GM19193 (cell line): ENCODE data around the gene AFAP1.

Experiments used
- POLR2A ChIP-seq: IDR thresholded peaks from 4 replicates; pipeline ENCODE4 v1.6.1; 2011; ENCODE audit not compliant: insufficient read depth, insufficient read length; ENCODE audit errors: extremely low read depth

Gene AFAP1

GRCh38 chr4:7912826-7913225, 26.8 kb downstream of the AFAP1 start:
- no peak for TF ChIP-seq POLR2A

DNA sequence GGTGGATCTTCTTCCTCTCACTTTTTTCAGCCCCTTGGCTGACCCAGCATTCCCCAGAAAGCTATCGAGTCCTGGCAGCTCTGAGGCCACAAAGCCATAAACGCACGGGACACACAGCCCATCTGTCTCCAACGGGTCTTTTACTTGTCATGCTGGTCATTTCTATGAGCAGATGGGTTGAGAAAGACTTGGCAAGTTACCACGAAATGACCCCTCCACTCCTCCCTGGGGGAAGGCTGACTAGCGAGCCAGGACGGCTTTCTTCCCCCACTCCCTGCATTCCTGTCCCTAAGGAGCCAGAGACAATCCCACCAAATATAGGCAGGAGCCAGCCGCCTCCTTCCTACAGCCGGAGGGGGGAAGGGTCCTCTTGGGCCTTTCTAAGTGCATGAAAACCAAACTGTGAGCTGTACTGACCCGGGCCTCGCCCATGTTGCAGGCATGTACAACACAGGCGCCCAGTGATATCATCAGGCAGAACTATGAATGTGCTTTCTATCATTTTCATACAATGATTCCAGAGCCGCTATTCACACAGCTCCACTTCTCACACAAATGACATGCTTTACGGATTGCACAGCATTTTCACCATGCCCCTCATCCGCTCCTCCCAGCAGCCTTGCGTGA, 28.6 kb downstream of the AFAP1 start:
- no peak for TF ChIP-seq POLR2A

DNA sequence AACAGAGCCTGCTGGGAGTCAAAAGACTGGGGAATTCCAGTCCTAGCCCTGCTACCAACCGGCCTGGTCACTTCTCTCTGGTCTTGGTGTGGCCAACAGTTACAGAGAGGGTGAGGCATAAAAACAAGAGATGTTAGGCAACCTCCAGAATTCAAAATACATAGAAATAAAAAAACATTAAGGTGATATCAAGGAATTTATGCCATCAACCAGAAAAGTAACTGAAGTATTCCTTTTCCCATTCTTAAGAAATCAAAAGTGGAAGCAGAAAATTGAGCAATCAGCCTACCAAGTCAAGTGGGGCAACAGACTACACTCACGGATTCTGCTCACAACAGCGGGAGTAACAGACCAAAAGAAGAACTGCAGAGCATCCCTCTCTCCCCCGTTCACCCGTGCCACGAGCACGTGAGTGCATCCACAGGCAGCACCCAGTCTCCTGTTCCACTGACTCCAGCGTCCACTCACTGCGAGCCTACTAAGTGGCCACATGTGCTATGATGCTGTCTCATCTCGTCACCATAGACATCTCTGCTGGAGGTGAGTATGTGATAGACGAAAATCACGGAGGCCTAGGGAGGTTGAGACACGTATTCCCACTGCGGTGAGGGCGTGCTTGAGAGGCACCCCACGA, 29.3 kb downstream of the AFAP1 start:
- TF ChIP-seq POLR2A = no peak

- TF ChIP-seq POLR2A = no peak
Measured at GRCh38 chr4:7909463-7910262, 30.0 kb downstream of the AFAP1 start.

GRCh38 chr4:7908668-7909067, 31.0 kb downstream of the AFAP1 start:
- no peak for TF ChIP-seq POLR2A

DNA sequence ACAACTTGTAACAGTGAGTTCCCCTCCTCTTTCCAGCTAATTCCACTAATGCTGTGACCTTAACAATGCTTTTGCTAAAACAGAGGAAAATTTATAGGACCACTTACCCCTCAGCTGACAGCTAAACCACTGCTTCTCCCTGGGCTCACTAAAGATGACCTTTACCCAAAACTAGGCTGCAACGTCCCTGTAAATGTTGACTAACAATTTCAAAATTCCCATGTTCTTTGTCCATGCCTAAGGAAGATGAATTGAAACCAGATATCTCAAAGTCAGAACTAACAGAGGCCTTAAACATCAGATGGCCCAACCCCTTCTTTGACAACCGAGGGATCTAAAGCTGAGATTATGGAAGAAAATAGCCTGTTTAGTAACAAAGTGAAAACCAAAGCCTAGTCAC, 32.5 kb downstream of the AFAP1 start:
- no peak for TF ChIP-seq POLR2A

DNA sequence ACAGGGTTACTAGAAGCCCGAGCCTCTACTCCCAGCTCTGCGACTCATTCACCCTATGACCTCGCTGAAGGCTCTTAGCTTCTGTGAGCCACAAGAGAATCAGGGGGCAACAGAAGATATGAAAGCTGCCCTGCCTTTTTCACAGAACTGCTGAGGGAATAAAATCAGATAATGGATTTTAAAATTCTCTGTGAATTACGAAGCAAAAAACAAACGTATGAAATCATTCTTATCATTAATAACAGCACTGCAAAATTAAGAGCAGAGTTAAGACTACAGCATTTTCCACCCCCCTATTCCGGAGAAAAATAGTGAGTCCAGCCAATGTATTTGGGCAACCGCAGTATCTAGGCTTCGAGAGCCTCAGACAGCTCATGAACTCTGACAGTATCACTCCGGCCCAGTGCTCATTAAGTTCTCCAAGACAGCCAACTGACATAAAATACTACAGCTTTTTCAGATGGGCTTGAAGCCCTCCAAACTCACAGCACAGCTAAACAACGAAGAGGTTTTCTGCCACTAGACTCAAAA, 33.4 kb downstream of the AFAP1 start:
- no peak for TF ChIP-seq POLR2A

DNA sequence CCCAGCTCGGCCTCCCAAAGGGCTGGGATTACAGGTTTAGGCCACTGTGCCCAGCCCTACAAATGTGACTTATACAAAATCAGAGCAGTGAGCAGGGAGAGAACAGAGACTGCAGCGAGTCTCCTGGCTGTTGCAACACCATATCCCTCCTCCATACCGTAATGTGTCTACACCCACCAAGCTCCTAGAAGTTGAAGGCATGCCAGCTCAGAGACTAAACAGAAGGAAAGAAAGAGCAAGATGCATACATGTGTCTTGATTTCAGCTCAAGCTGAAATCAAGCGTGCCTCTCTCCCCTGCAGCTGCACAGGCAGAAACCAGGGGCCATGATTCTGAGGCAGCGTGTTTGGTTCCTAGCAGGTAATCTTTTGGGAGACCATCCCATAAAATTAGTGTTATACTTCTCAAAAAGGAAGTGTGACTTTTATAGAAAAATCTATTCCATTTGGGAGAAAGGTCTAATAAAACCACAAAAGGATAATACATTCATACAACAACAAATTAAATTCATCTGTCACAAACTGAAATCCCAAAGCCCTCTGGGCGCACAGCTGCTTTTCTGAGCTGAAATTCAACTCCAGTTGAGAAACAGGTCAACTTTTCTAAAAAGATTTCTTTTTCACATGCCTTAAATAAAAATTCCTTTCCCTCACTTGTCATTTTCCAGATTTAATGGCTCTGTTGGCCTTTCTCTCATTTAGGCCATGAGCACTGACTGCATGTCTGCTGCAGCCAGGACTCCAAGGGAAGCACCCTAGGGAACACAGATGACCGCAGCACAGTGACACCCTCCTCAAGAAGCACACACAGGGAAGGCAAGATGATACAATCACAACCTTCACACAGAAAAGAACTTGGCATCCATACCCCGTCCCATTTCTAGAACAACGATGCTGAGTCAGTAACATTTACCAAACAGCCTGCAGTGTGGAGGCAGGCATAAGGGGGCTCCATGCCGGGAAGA, 34.4 kb downstream of the AFAP1 start:
- TF ChIP-seq POLR2A = no peak

GRCh38 chr4:7903791-7904516, 35.7 kb downstream of the AFAP1 start:
- no peak for TF ChIP-seq POLR2A

GRCh38 chr4:7902826-7903225, 36.8 kb downstream of the AFAP1 start:
- no peak for TF ChIP-seq POLR2A

DNA sequence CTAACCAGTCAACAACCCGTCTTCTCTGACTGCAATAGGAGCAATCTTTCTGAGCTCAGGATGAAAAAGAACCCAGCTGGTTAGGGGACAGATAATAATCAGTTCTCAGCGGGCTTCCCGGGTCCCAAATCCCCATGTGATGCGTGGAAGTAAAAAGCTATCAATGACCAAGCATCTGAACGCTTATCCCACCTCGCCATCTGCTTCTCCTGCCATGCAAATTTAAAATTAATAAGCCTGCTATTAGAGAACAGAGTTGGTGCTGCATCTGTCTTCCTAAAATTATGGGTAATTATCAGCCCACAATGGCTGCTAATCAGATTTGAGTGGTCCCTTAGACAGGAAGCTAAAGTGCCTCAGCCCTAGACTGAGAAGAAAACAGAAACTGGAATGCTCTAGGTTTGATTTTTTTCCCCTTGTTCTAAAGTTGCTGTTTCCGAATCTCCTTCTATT, 37.5 kb downstream of the AFAP1 start:
- TF ChIP-seq POLR2A = no peak

DNA sequence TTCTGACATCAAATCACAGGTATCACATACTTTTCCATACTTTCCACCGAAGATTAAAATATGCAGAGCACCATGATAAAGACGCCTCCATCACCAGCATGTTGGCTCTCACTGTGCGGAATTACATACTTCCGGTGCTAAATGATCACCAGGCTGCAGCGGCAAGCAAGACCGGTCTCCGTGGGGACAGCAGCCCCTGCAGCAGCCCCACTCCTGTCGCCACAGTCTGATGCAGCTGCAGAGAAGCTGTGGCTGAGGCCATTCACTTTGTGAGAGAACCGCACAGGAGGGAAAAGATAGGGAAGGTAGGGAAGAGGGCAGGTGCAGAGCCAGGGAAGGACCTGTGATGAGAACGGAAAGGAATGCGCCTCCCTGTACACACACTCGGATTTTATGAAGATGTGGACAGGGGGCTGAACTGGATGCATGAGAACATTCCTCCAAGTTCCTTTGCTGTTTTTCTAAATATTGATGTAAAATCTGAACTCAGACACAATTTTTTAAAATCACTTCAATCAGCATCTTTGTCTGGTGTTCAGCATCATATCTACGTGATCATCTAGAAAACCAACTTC, 38.3 kb downstream of the AFAP1 start:
- no peak for TF ChIP-seq POLR2A

DNA sequence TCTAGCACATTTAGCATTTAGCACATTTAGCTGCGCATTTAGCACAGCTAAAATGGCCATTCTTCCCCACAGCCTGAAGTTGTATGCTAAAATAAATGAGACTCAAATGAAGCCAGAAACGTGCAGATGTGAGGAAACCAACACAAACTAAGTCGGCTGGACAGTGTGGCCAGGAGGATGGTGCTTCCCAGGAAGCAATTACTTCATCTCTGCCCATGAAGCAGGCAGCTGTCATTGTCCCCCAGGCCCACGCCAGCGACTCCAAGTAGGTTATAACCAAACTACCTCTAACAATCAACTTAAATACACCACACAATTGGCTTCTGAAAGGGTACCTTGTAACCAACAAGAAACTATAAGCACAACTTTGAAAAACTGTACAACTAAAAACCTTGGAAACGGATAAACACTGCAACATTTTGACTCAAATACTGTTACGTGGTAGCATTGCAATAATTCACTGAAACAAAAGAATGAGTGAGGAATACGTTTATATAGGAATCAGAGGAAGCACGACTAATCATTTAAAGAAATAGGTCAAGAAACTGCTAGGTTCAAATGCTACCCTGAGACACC, 39.2 kb downstream of the AFAP1 start:
- no peak for TF ChIP-seq POLR2A
